ENCODE results near the gene RAB44. TPM values are rescaled to one million over a fixed set of nuclear protein-coding genes. Genes with fewer than 3 reads are reported as not detected.
"Not testable (repeated sequence)": the region's sequence is repeated elsewhere in the genome, so short reads cannot be mapped to it uniquely, and the experiment has no call there.

RAB44 gene
- total and polyA plus RNA-seq, 4 donors: 0.05 to 0.59 (median 0.06) TPM; not detected in 1

DNA sequence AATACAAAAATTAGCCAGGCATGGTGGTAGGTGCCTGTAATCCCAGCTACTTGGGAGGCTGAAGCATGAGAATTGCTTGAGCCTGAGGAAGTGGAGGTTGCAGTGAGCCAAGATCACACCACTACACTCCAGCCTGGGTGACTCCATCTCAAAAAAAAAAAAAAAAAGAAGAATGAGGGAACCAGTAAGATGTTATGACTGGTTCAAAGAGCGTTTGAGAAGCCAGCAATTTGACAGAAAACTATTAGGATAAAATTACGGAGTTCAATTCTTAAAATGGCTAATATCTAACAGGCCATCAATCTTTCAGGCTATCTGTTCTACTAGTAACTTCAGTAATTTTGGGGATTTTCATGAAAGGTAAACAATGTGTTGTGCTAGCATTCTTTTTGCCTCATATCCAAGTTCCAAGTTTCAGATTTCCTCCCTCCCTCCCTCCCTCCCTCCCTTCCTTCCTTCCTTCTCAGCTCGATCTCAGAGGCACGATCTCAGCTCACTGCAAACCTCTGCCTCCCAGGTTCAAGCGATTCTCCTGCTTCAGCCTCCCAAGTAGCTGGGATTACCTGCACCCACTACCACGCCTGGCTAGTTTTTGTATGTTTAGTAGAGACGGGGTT, 7.4 kb downstream of the RAB44 start:
- no CpG with 5 or more reads among the region's 7 CpGs for WGBS (ENCODE audit: insufficient coverage)

DNA sequence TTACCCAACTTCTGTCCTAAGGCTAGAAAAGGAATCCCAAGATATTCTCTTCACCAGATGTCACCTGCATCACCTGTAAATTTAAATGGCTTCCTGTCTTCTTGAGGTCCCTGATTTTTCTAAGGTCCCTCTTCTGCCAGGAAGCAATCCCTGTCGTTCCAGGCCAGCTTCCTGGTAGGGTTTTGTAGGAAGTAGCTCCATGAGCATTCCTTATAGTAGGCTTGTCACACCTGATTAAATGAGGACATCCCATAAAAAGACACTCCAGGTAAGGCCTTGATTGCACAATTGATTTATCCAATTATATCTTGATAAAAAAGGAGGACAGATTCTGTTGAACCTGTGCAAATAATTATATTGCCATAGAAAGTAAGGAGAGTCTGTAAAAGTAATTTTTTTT, 8.7 kb downstream of the RAB44 start:
- Histone ChIP-seq H3K4me3 (ENCODE audit: low read depth, low read length) (no peak overlapping the region), H3K36me3 (ENCODE audit: control insufficient read depth, insufficient read depth, low read length) (no peaks in the 10 kb centered on the region), H3K27ac (ENCODE audit: low read depth, low read length) (no peak overlapping the region), H3K27me3 (ENCODE audit: control insufficient read depth, insufficient read depth, low read length) (no peaks in the 10 kb centered on the region), H3K4me1 (ENCODE audit: control insufficient read depth, insufficient read depth, low read length) (no peaks in the 10 kb centered on the region), H3K9me3 (ENCODE audit: control insufficient read depth, insufficient read depth, low read length) (no peaks in the 10 kb centered on the region)
- no peak for DNase-seq (ENCODE audit: low read depth in 4 of 6, low spot score in 6 of 6)
- WGBS (ENCODE audit: insufficient coverage): no CpG with 5 or more reads among the region's 1 CpG

More for the DNA sequence above, 7.4 kb downstream of the RAB44 start:
- not testable (repeated sequence) for DNase-seq (ENCODE audit: low read depth in 4 of 6, low spot score in 6 of 6); H3K9me3 ChIP-seq (ENCODE audit: control insufficient read depth, insufficient read depth, low read length); H3K27me3 ChIP-seq (ENCODE audit: control insufficient read depth, insufficient read depth, low read length); H3K4me1 ChIP-seq (ENCODE audit: control insufficient read depth, insufficient read depth, low read length); H3K36me3 ChIP-seq (ENCODE audit: control insufficient read depth, insufficient read depth, low read length); H3K4me3 ChIP-seq (ENCODE audit: low read depth, low read length); H3K27ac ChIP-seq (ENCODE audit: low read depth, low read length)

DNA sequence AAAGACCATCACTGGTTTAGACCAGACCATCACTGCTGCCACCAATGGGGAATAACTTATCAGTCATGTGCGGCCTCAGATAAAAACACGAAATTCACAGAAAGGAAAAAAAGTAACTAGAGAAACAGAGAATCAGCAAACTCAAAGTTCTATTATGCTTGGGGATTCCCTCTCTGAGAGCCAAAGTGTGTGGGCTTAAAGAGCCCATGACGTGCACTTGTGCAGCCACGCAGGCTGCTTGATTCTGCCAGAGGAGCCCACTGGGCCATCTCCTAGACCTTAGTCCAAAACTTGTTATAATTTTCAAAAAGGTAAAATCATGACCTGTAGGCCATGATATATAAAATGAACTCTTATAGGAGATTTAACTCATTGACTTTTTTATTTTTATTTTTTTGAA, 15.2 kb downstream of the RAB44 start:
- Histone ChIP-seq H3K9me3 (ENCODE audit: control insufficient read depth, insufficient read depth, low read length) (no peaks in the 10 kb centered on the region), H3K27ac (ENCODE audit: low read depth, low read length) (no peak overlapping the region), H3K4me3 (ENCODE audit: low read depth, low read length) (no peak overlapping the region), H3K36me3 (ENCODE audit: control insufficient read depth, insufficient read depth, low read length) (no peaks in the 10 kb centered on the region), H3K27me3 (ENCODE audit: control insufficient read depth, insufficient read depth, low read length) (no peaks in the 10 kb centered on the region), H3K4me1 (ENCODE audit: control insufficient read depth, insufficient read depth, low read length) (no peaks in the 10 kb centered on the region)
- no peak for DNase-seq (ENCODE audit: low read depth in 4 of 6, low spot score in 6 of 6)
- WGBS (ENCODE audit: insufficient coverage): 69% methylated on average over 2 of the region's 4 CpGs

DNA sequence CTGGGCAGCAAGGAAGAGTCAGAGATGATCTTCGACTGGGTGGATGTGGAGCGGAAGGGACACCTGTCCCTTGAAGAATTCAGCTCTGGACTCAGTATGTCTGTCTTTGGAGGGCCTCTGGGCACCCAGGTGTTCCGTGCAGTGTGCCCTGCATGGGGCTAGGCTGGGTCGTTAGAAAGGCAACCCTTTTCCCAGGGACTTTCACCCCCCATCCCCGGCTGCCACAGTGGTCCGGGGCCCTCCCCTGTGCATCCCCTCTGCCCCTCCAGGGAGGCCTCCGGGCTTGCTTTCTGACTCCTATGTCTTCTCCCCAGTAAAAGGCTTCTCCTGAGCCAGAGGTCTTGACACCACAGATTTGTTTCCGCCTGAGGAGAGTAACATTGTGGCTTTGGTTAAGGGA, 16.2 kb downstream of the RAB44 start:
- DNase-seq (ENCODE audit: low read depth in 4 of 6, low spot score in 6 of 6): no peak
- no peaks in the 10 kb centered on the region for H3K27me3 ChIP-seq (ENCODE audit: control insufficient read depth, insufficient read depth, low read length)
- 68% methylated on average over 6 of the region's 8 CpGs for WGBS (ENCODE audit: insufficient coverage)
- no peaks in the 10 kb centered on the region for H3K36me3 ChIP-seq (ENCODE audit: control insufficient read depth, insufficient read depth, low read length)
- H3K9me3 ChIP-seq (ENCODE audit: control insufficient read depth, insufficient read depth, low read length): no peaks in the 10 kb centered on the region
- H3K4me3 ChIP-seq (ENCODE audit: low read depth, low read length): no peak overlapping the region
- H3K27ac ChIP-seq (ENCODE audit: low read depth, low read length): no peak overlapping the region
- H3K4me1 ChIP-seq (ENCODE audit: control insufficient read depth, insufficient read depth, low read length): no peaks in the 10 kb centered on the region

DNA sequence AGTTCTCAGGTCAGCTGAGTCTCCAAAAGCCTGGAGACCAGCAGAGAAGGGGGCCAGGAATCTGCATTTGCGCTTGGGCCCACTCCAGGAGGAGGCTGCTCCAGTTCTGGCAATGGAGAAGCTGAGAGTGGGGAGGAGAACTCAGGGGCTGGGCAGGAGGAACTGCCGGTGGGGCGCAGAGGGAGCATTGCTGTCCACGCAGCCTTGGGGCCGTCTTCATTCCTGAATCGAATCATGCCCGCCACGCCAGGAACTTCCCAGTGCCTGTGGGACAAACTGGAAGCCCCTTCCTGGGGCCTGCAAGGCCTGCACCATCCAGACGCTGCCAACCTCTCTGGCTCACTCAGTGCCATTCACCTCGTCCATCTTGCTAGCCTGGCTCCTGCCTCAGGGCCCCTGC, 16.9 kb downstream of the RAB44 start:
- Histone ChIP-seq H3K9me3 (ENCODE audit: control insufficient read depth, insufficient read depth, low read length) (no peaks in the 10 kb centered on the region), H3K27ac (ENCODE audit: low read depth, low read length) (no peak overlapping the region), H3K36me3 (ENCODE audit: control insufficient read depth, insufficient read depth, low read length) (no peaks in the 10 kb centered on the region), H3K27me3 (ENCODE audit: control insufficient read depth, insufficient read depth, low read length) (no peaks in the 10 kb centered on the region), H3K4me3 (ENCODE audit: low read depth, low read length) (no peak overlapping the region), H3K4me1 (ENCODE audit: control insufficient read depth, insufficient read depth, low read length) (no peaks in the 10 kb centered on the region)
- 72% methylated on average over 10 of the region's 10 CpGs for WGBS (ENCODE audit: insufficient coverage)
- no peak for DNase-seq (ENCODE audit: low read depth in 4 of 6, low spot score in 6 of 6)

DNA sequence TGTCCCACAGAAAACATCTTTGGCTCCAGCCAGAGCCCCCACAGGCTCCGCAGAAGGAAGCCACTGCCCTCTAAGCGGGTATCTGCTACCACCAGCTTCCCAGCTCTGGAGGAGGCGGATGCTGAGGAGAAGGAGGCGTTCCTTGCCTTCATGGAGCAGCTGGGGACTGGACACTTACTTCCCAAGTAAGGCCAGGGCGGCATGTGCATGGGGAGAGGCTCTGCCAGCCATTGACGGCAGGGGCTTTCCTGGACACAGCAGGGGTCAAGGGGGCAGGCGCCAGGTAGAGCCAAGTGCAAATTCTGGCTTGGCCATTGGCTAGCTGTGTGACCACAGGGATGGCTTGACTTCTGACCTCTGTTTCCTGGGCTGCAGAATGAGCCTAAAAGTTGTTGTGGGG, 17.8 kb downstream of the RAB44 start:
- 75% methylated on average over 7 of the region's 7 CpGs for WGBS (ENCODE audit: insufficient coverage)
- Histone ChIP-seq H3K4me3 (ENCODE audit: low read depth, low read length) (no peak overlapping the region), H3K9me3 (ENCODE audit: control insufficient read depth, insufficient read depth, low read length) (no peaks in the 10 kb centered on the region), H3K27ac (ENCODE audit: low read depth, low read length) (no peak overlapping the region), H3K4me1 (ENCODE audit: control insufficient read depth, insufficient read depth, low read length) (no peaks in the 10 kb centered on the region), H3K36me3 (ENCODE audit: control insufficient read depth, insufficient read depth, low read length) (no peaks in the 10 kb centered on the region), H3K27me3 (ENCODE audit: control insufficient read depth, insufficient read depth, low read length) (no peaks in the 10 kb centered on the region)
- no peak for DNase-seq (ENCODE audit: low read depth in 4 of 6, low spot score in 6 of 6)

DNA sequence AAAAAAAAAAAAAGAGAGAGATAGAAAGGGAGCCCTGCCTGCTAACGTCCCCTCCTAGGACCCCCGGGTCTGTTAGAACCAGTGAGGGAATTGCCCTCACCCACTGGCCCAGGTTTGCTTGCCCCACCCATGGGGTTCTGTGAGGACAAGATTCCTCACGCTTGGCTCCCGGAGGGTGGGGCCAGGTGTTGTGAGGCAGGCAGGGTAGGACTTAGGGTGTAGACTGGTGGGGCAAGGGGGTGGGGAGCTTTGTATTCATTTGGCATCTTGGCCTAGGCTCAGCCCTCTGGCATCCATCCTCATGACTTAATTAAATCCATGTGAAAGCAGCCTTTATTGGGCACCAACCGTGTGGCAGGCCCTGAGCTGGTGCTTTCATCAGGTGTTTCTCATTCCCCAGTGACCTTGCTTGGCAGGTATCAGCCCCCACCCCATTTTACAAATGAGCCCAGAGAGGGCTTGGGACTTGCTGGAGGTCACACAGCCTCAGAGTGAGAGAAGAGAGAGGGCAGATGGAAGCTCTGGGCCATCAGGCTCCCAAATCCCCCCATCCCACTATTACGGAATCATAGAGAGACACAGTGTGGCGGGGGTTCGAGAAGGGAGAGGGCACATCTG, 19.0 kb downstream of the RAB44 start:
- Histone ChIP-seq H3K27me3 (ENCODE audit: control insufficient read depth, insufficient read depth, low read length) (no peaks in the 10 kb centered on the region), H3K9me3 (ENCODE audit: control insufficient read depth, insufficient read depth, low read length) (no peaks in the 10 kb centered on the region), H3K27ac (ENCODE audit: low read depth, low read length) (no peak overlapping the region), H3K4me3 (ENCODE audit: low read depth, low read length) (no peak overlapping the region), H3K4me1 (ENCODE audit: control insufficient read depth, insufficient read depth, low read length) (no peaks in the 10 kb centered on the region), H3K36me3 (ENCODE audit: control insufficient read depth, insufficient read depth, low read length) (no peaks in the 10 kb centered on the region)
- no peak for DNase-seq (ENCODE audit: low read depth in 4 of 6, low spot score in 6 of 6)
- 60% methylated on average over 1 of the region's 8 CpGs for WGBS (ENCODE audit: insufficient coverage)

DNA sequence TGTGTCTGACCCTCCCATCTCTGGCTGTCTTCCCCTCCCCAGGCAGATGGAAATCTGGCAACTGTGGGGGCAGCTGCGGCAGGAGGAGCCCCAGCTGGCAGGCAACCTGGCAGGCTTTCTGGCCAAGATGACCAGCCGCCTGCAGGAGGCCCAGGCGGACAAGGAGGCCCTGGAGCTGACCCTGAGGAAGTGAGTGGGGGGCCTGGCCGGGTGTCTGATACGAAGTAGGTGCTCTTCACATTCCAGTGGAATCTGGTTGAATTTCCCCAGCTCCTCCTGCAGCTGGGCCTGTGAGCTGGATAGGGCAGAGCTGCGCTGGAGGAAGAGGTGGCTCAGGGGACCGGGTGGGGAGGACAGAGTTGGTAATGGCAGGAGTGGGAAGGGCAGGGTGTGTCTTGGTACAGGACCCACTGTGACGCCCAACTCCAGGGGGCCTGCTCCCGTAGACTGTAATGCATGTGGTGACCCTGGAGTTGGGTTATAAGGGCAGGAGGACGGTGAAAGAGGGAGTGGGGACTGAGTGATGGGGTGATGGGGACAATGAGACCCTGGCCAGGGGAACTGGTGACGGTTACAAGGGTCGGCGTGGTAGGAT, 19.7 kb downstream of the RAB44 start:
- Histone ChIP-seq H3K36me3 (ENCODE audit: control insufficient read depth, insufficient read depth, low read length) (no peaks in the 10 kb centered on the region), H3K4me3 (ENCODE audit: low read depth, low read length) (no peak overlapping the region), H3K9me3 (ENCODE audit: control insufficient read depth, insufficient read depth, low read length) (no peaks in the 10 kb centered on the region), H3K27me3 (ENCODE audit: control insufficient read depth, insufficient read depth, low read length) (no peaks in the 10 kb centered on the region), H3K4me1 (ENCODE audit: control insufficient read depth, insufficient read depth, low read length) (no peaks in the 10 kb centered on the region), H3K27ac (ENCODE audit: low read depth, low read length) (no peak overlapping the region)
- WGBS (ENCODE audit: insufficient coverage): 63% methylated on average over 12 of the region's 13 CpGs
- DNase-seq (ENCODE audit: low read depth in 4 of 6, low spot score in 6 of 6): no peak

DNA sequence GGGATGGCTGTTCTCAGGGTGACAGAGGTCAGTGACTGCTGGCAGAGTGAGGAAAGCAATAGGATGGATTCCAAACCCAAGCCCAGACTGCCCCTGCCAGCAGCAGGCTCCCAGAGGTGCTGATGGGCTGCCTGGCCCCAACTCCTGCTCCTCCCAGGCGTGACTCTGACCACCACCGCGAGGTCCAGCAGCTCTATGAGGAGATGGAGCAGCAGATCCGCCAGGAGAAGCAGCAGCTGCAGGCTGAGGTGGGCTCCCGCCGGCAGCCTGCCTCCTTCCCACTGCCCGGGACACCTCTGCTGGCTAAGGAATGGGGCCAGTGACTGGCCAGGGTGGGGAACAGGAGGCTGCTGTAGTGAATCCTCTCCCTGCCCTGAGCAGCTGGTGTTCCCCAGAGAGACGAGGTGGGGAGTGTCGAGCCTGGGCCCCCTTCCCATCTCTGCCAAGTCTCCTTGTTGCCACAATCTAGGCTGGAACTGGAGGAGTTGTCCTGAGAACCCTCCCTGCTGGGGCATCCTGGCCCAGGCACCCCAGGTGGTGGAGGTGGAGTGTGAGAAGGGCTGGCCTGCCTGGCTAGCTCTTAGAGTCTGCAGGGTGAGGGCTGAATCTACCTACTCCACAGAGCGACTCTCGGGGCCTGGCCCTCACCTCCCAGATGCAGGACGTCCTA, 20.4 kb downstream of the RAB44 start:
- H3K4me1 ChIP-seq (ENCODE audit: control insufficient read depth, insufficient read depth, low read length): no peaks in the 10 kb centered on the region
- H3K27ac ChIP-seq (ENCODE audit: low read depth, low read length): no peak overlapping the region
- no peaks in the 10 kb centered on the region for H3K36me3 ChIP-seq (ENCODE audit: control insufficient read depth, insufficient read depth, low read length)
- no peak overlapping the region for H3K4me3 ChIP-seq (ENCODE audit: low read depth, low read length)
- no peaks in the 10 kb centered on the region for H3K9me3 ChIP-seq (ENCODE audit: control insufficient read depth, insufficient read depth, low read length)
- DNase-seq (ENCODE audit: low read depth in 4 of 6, low spot score in 6 of 6): no peak
- H3K27me3 ChIP-seq (ENCODE audit: control insufficient read depth, insufficient read depth, low read length): no peaks in the 10 kb centered on the region
- 87% methylated on average over 8 of the region's 12 CpGs for WGBS (ENCODE audit: insufficient coverage)

All from spinal cord (tissue), 10 donors.